Measurements from ENCODE around the gene NELFB.

- TF ChIP-seq CHCHD3 (CRISPR knock-in tag; IDR thresholded peaks at IDR 0.05) (no peak), MTA3 (IDR thresholded peaks at IDR 0.05; ENCODE audit: borderline replicate concordance) (no peak), ETV6 (IDR thresholded peaks at IDR 0.05; ENCODE audit: borderline replicate concordance in 1 of 2, low read depth in 2 of 2, low read length in 1 of 2) (no peak), ETV6 (CRISPR knock-in tag; IDR thresholded peaks at IDR 0.05; ENCODE audit: borderline replicate concordance) (no peak), CTCF (IDR thresholded peaks at IDR 0.05 in 2 of 3, conservative IDR thresholded peaks at IDR 0.05 in 1 of 3; ENCODE audit: insufficient read depth in 2 of 3, low read depth in 1 of 3, low read length in 3 of 3) (no peak), ESRRA (IDR thresholded peaks at IDR 0.05; ENCODE audit: borderline replicate concordance, low read depth) (no peak), MTA1 (IDR thresholded peaks at IDR 0.05; ENCODE audit: borderline replicate concordance) (no peak), EGR1 (conservative IDR thresholded peaks at IDR 0.05) (no peak), REST (IDR thresholded peaks at IDR 0.05; ENCODE audit: borderline replicate concordance) (no peak), REST (CRISPR knock-in tag; IDR thresholded peaks at IDR 0.05; ENCODE audit: low read depth) (no peak)
Measured at GRCh38 chr9:137299203-137299565, 44.1 kb downstream of the NELFB start.
